Measurements from ENCODE around the gene NPLOC4. TPM values are rescaled to one million over a fixed set of nuclear protein-coding genes. Genes with fewer than 3 reads are reported as not detected.

NPLOC4 gene
- total and polyA plus RNA-seq, 2 of the 13 experiments (the other 11 are each of a cell fraction or from before 2014, with no cell fraction given): 57.0 to 97.0 TPM

GRCh38 chr17:81514739-81515529, 122.0 kb downstream of the NPLOC4 start (continued):
- TF ChIP-seq ZNF839 (CRISPR knock-in tag; IDR thresholded peaks at IDR 0.05; ENCODE audit: borderline replicate concordance) (no peak), ARHGAP35 (CRISPR knock-in tag; IDR thresholded peaks at IDR 0.05; ENCODE audit: borderline replicate concordance) (no peak), ADNP (CRISPR knock-in tag; IDR thresholded peaks at IDR 0.05) (no peak), ZNF556 (CRISPR knock-in tag; IDR thresholded peaks at IDR 0.05; ENCODE audit: borderline replicate concordance) (peak; percentile 36; the same call in 1 of the 2 replicates), ZNF879 (CRISPR knock-in tag; IDR thresholded peaks at IDR 0.05) (no peak), ZBTB25 (CRISPR knock-in tag; IDR thresholded peaks at IDR 0.05) (peak; percentile 93), ZFY (CRISPR knock-in tag; IDR thresholded peaks at IDR 0.05) (peak; percentile 86), ZNF317 (CRISPR knock-in tag; IDR thresholded peaks at IDR 0.05) (no peak), ZNF501 (CRISPR knock-in tag; IDR thresholded peaks at IDR 0.05) (no peak), ZNF496 (CRISPR knock-in tag; IDR thresholded peaks at IDR 0.05; ENCODE audit: insufficient replicate concordance) (no peak), ZNF572 (CRISPR knock-in tag; IDR thresholded peaks at IDR 0.05) (no peak), ZNF713 (CRISPR knock-in tag; IDR thresholded peaks at IDR 0.05) (no peak), ZNF546 (CRISPR knock-in tag; conservative IDR thresholded peaks at IDR 0.05) (no peak), SMAD3 (CRISPR knock-in tag; IDR thresholded peaks at IDR 0.05) (no peak), ZNF589 (CRISPR knock-in tag; conservative IDR thresholded peaks at IDR 0.05) (0 out of 2 replicates have a peak, but pooled peaks have one; percentile 67), KDM5B (CRISPR knock-in tag; IDR thresholded peaks at IDR 0.05; ENCODE audit: borderline replicate concordance) (peak; percentile 64; the same call in 1 of the 2 replicates), ZNF34 (CRISPR knock-in tag; IDR thresholded peaks at IDR 0.05; ENCODE audit: borderline replicate concordance) (no peak), ZBTB39 (CRISPR knock-in tag; IDR thresholded peaks at IDR 0.05) (no peak), ZNF558 (CRISPR knock-in tag; IDR thresholded peaks at IDR 0.05; ENCODE audit: borderline replicate concordance) (peak; percentile 53; the same call in 1 of the 2 replicates), SCMH1 (CRISPR knock-in tag; IDR thresholded peaks at IDR 0.05; ENCODE audit: borderline replicate concordance) (no peak), ZNF234 (CRISPR knock-in tag; conservative IDR thresholded peaks at IDR 0.05) (no peak), NCOA5 (CRISPR knock-in tag; IDR thresholded peaks at IDR 0.05) (no peak), ZNF678 (CRISPR knock-in tag; IDR thresholded peaks at IDR 0.05) (no peak), ZNF18 (CRISPR knock-in tag; IDR thresholded peaks at IDR 0.05; ENCODE audit: insufficient replicate concordance) (no peak)

All from HepG2 (cell line).